GM21515 (cell line): ENCODE results near the gene DAPK1.

ENCODE experiments used
- ATAC-seq: cut with Tn5 transposase; IDR thresholded peaks from one replicate; pipeline ENCODE4 v1.9.1; 2021; ENCODE audit not compliant: unreplicated experiment

Gene DAPK1

GRCh38 chr9:87609002-87609401 lies 111.3 kb downstream of the DAPK1 start:
- no peak for ATAC-seq

GRCh38 chr9:87609486-87609885 lies 111.8 kb downstream of the DAPK1 start:
- no peak for ATAC-seq

- no peak for ATAC-seq
Observed at GRCh38 chr9:87610200-87611155, 112.8 kb downstream of the DAPK1 start.

- no peak for ATAC-seq
Observed at GRCh38 chr9:87611776-87612175, 114.1 kb downstream of the DAPK1 start.

- ATAC-seq, result no peak
Observed at GRCh38 chr9:87612536-87612935, 114.9 kb downstream of the DAPK1 start.

- ATAC-seq, result no peak
Observed at GRCh38 chr9:87613265-87614111, 115.8 kb downstream of the DAPK1 start.

- no peak for ATAC-seq
Observed at GRCh38 chr9:87614397-87614796, 116.7 kb downstream of the DAPK1 start.

- ATAC-seq, result no peak
Observed at GRCh38 chr9:87615136-87615535, 117.5 kb downstream of the DAPK1 start.

GRCh38 chr9:87615547-87616148 lies 118.0 kb downstream of the DAPK1 start:
- no peak for ATAC-seq

- ATAC-seq, result no peak
Observed at GRCh38 chr9:87618226-87618625, 120.6 kb downstream of the DAPK1 start.

GRCh38 chr9:87618931-87619330 lies 121.3 kb downstream of the DAPK1 start:
- ATAC-seq, result no peak

- no peak for ATAC-seq
Observed at GRCh38 chr9:87619346-87619745, 121.7 kb downstream of the DAPK1 start.

GRCh38 chr9:87620731-87621322 lies 123.2 kb downstream of the DAPK1 start:
- no peak for ATAC-seq

- ATAC-seq, result no peak
Observed at GRCh38 chr9:87622098-87622497, 124.4 kb downstream of the DAPK1 start.

GRCh38 chr9:87622923-87623322 lies 125.3 kb downstream of the DAPK1 start:
- no peak for ATAC-seq

- no peak for ATAC-seq
Observed at GRCh38 chr9:87628346-87628745, 130.7 kb downstream of the DAPK1 start.

GRCh38 chr9:87629104-87629503 lies 131.4 kb downstream of the DAPK1 start:
- no peak for ATAC-seq

- no peak for ATAC-seq
Observed at GRCh38 chr9:87630266-87630665, 132.6 kb downstream of the DAPK1 start.

- ATAC-seq, result no peak
Observed at GRCh38 chr9:87630846-87631245, 133.2 kb downstream of the DAPK1 start.

GRCh38 chr9:87635656-87636501 lies 138.2 kb downstream of the DAPK1 start:
- ATAC-seq, result no peak
